ENCODE results near the gene TTC23L.
"Not testable (repeated sequence)": the region's sequence is repeated elsewhere in the genome, so short reads cannot be mapped to it uniquely, and the experiment has no call there.

TTC23L gene

GRCh38 chr5:34838785-34839714 lies at the start of gene TTC23L:
Gene TTC23L (plus strand): TSS chr5:34839164. CDS start chr5:34840672, 1,508 bp downstream.
- peak; percentile 90 for DNase-seq (ENCODE audit: low spot score)

- DNase-seq (ENCODE audit: low spot score): no peak
These were observed 49.3 kb upstream of the TTC23L start for GRCh38 chr5:34789639-34790038.

- DNase-seq (ENCODE audit: low spot score): no peak
These were observed 48.9 kb upstream of the TTC23L start for GRCh38 chr5:34790069-34790468.

- no peak for DNase-seq (ENCODE audit: low spot score)
These were observed 47.2 kb upstream of the TTC23L start for GRCh38 chr5:34791761-34792244.

- no peak for DNase-seq (ENCODE audit: low spot score)
These were observed 36.0 kb upstream of the TTC23L start for GRCh38 chr5:34802834-34803563.

GRCh38 chr5:34803974-34804732 lies 34.8 kb upstream of the TTC23L start:
- DNase-seq (ENCODE audit: low spot score): no peak

GRCh38 chr5:34804913-34805312 lies 34.1 kb upstream of the TTC23L start:
- DNase-seq (ENCODE audit: low spot score): no peak

GRCh38 chr5:34806532-34806931 lies 32.4 kb upstream of the TTC23L start:
- DNase-seq (ENCODE audit: low spot score): no peak

GRCh38 chr5:34811706-34812105 lies 27.3 kb upstream of the TTC23L start:
- no peak for DNase-seq (ENCODE audit: low spot score)

GRCh38 chr5:34813509-34813908 lies 25.5 kb upstream of the TTC23L start:
- DNase-seq (ENCODE audit: low spot score): no peak

- peak; percentile 32 for DNase-seq (ENCODE audit: low spot score)
These were observed 21.2 kb upstream of the TTC23L start for GRCh38 chr5:34817558-34818351.

GRCh38 chr5:34818717-34819116 lies 20.2 kb upstream of the TTC23L start:
- DNase-seq (ENCODE audit: low spot score): no peak

GRCh38 chr5:34820593-34820992 lies 18.4 kb upstream of the TTC23L start:
- no peak for DNase-seq (ENCODE audit: low spot score)

- no peak for DNase-seq (ENCODE audit: low spot score)
These were observed 15.8 kb upstream of the TTC23L start for GRCh38 chr5:34822956-34823715.

- DNase-seq (ENCODE audit: low spot score): no peak
These were observed 12.6 kb upstream of the TTC23L start for GRCh38 chr5:34826347-34826746.

- DNase-seq (ENCODE audit: low spot score): no peak
These were observed 11.1 kb upstream of the TTC23L start for GRCh38 chr5:34827588-34828506.

- not testable (repeated sequence) for DNase-seq (ENCODE audit: low spot score)
These were observed 8.1 kb upstream of the TTC23L start for GRCh38 chr5:34830827-34831226.

- DNase-seq (ENCODE audit: low spot score): no peak
These were observed 7.7 kb upstream of the TTC23L start for GRCh38 chr5:34831303-34831702.

- DNase-seq (ENCODE audit: low spot score): no peak
These were observed 6.4 kb upstream of the TTC23L start for GRCh38 chr5:34832568-34832967.
